SU-DHL-6 (cell line): ENCODE data around the gene ITGAL.
A peak's percentile ranks its signal among the peaks of the same experiment; 100 is the strongest.

Source experiments
- H2AFZ ChIP-seq: fragments of 200-600 bp; sonication (generic); 2 replicates; pipeline ENCODE4 v1.6.1; 2014; ENCODE audit warnings: low read depth, mild to moderate bottlenecking, moderate library complexity, mixed read lengths, antibody characterized with exemption, low read length; ENCODE audit not compliant: severe bottlenecking
- H3F3A ChIP-seq: fragments of 200-600 bp; shearing (Covaris generic); 2 replicates; pipeline ENCODE4 v1.6.0; 2016; ENCODE audit warnings: antibody characterized with exemption, mild to moderate bottlenecking; ENCODE audit not compliant: insufficient read depth
- H3K27ac ChIP-seq: fragments of 200-600 bp; sonication (generic); 2 replicates; pipeline ENCODE4 v1.5.1; 2016; ENCODE audit warnings: low read depth, mild to moderate bottlenecking, low read length, moderate library complexity, mixed read lengths
- H3K27me3 ChIP-seq: fragments of 200-600 bp; sonication (generic), shearing (Covaris generic); 2 replicates; pipeline ENCODE4 v1.6.0; 2014; ENCODE audit warnings: mild to moderate bottlenecking, low read length
- H3K36me3 ChIP-seq: fragments of 200-600 bp; sonication (generic); 2 replicates; pipeline ENCODE4 v1.6.1; 2014; ENCODE audit warnings: mild to moderate bottlenecking, low read length, mixed read lengths
- H3K4me2 ChIP-seq: fragments of 300-600, 200-600 bp; shearing (Covaris generic), sonication (generic); 2 replicates; pipeline ENCODE4 v1.6.0; 2014; ENCODE audit warnings: low read length, low read depth, mild to moderate bottlenecking; ENCODE audit not compliant: poor library complexity, severe bottlenecking
- H3K4me3 ChIP-seq: fragments of 200-600 bp; sonication (generic); 2 replicates; pipeline ENCODE4 v1.5.1; 2014; ENCODE audit warnings: antibody characterized with exemption, low read length, mild to moderate bottlenecking, mixed read lengths; ENCODE audit not compliant: insufficient read depth, poor library complexity, severe bottlenecking
- H3K79me2 ChIP-seq: fragments of 200-600 bp; sonication (generic); 2 replicates; pipeline ENCODE4 v1.6.1; 2014; ENCODE audit warnings: mild to moderate bottlenecking, low read length, moderate library complexity; ENCODE audit not compliant: insufficient read depth
- H3K9ac ChIP-seq: fragments of 200-600 bp; sonication (generic); 2 replicates; pipeline ENCODE4 v1.7.0; 2014; ENCODE audit warnings: mild to moderate bottlenecking, low read length
- H3K9me2 ChIP-seq: fragments of 200-600 bp; sonication (generic); replicated peaks from 2 replicates; pipeline ENCODE4 v1.6.1; 2014; ENCODE audit warnings: low read length; ENCODE audit not compliant: insufficient read depth
- H3K9me3 ChIP-seq: fragments of 200-600 bp; sonication (generic); 2 replicates; pipeline ENCODE4 v1.6.1; 2014; ENCODE audit warnings: low read length, mixed read lengths; ENCODE audit not compliant: insufficient read depth
- H4K20me1 ChIP-seq: fragments of 200-600 bp; sonication (generic); 2 replicates; pipeline ENCODE4 v1.6.1; 2014; ENCODE audit warnings: low read depth, mild to moderate bottlenecking, antibody characterized with exemption, low read length, moderate library complexity, mixed read lengths
- EZH2phosphoT487 ChIP-seq: fragments of 200-600 bp; sonication (generic), shearing (Covaris generic); conservative IDR thresholded peaks from 2 replicates; pipeline ENCODE4 v1.6.1; 2018; ENCODE audit warnings: mild to moderate bottlenecking, antibody characterized with exemption, low read length, moderate library complexity, mixed read lengths
- TF ChIP-seq, protein P1 (sequence below): fragments of 200-600 bp; sonication (generic); IDR thresholded peaks from one replicate; pipeline ENCODE4 v1.5.1; 2017; ENCODE audit warnings: antibody characterized with exemption, mild to moderate bottlenecking, low read length, moderate library complexity; ENCODE audit not compliant: insufficient read depth, poor library complexity, severe bottlenecking

The ITGAL gene

DNA sequence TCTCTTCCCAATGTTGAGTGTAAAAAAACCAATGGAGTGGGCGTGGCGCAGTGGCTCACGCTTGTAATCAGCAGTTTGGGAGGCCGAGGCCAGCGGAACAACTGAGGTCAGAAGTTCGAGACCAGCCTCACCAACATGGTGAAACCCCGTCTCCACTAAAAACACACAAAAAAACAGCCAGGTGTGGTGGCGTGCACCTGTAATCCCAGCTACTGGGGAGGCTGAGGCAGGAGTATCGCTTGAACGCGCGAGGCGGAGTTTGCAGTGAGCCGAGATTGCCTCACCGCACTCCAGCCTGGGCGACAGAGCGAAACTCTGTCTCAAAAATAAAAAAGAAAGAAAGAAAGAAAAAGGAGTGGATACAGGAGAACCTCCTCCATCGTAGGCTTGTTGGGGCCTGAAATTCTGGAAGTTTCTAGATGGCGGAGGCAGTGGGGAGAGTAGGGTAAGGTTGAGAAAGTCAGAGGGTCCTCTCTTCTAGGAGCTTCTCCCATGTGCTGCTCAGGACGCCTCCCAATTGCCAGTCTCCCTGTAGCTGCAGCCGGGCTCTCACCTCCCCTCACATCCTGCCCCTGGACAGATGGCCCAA is 86.3 kb downstream of the ITGAL start:
- H3K27me3 ChIP-seq: no peaks in the 10 kb centered on the region
- peak overlapping the region; percentile 74 for H3K27ac ChIP-seq
- no peaks in the 10 kb centered on the region for H3K9me2 ChIP-seq
- peak overlapping the region; percentile 76 for H3K4me2 ChIP-seq
- no peak for TF ChIP-seq EZH2phosphoT487
- TF ChIP-seq, protein P1, sequence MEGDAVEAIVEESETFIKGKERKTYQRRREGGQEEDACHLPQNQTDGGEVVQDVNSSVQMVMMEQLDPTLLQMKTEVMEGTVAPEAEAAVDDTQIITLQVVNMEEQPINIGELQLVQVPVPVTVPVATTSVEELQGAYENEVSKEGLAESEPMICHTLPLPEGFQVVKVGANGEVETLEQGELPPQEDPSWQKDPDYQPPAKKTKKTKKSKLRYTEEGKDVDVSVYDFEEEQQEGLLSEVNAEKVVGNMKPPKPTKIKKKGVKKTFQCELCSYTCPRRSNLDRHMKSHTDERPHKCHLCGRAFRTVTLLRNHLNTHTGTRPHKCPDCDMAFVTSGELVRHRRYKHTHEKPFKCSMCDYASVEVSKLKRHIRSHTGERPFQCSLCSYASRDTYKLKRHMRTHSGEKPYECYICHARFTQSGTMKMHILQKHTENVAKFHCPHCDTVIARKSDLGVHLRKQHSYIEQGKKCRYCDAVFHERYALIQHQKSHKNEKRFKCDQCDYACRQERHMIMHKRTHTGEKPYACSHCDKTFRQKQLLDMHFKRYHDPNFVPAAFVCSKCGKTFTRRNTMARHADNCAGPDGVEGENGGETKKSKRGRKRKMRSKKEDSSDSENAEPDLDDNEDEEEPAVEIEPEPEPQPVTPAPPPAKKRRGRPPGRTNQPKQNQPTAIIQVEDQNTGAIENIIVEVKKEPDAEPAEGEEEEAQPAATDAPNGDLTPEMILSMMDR: no peak
- no peaks in the 10 kb centered on the region for H3K36me3 ChIP-seq
- H3F3A ChIP-seq: peaks cover 5% of the 10 kb centered on the region; the same call in 1 of the 2 replicates
- peaks cover 15% of the 10 kb centered on the region; the same call in 1 of the 2 replicates for H3K79me2 ChIP-seq
- H2AFZ ChIP-seq: peak overlapping the region; percentile 88
- peak overlapping the region; percentile 93 for H3K9ac ChIP-seq
- no peaks in the 10 kb centered on the region for H3K9me3 ChIP-seq
- no peak overlapping the region for H3K4me3 ChIP-seq
- no peaks in the 10 kb centered on the region for H4K20me1 ChIP-seq

DNA sequence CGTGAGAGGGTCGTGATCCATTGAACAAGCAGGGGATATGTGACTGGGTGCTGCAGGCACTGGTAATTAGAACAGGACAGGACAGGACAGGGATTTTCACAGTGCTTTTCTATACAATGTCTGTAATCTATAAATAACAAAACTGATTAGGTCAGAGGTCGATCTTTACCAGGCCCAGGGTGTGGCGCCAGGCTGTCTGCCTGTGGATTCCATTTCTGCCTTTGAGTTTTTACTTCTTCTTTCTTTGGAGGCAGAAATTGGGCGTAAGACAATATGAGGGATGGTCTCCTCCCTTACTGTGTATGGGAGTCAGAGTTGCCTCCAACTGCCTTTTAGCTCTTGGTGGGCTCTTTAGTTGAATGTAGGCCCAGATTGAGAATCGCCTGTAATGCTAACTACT is 87.1 kb downstream of the ITGAL start:
- Histone ChIP-seq H3K27ac (no peak overlapping the region), H3K4me2 (no peak overlapping the region), H4K20me1 (no peaks in the 10 kb centered on the region), H3K9me2 (no peaks in the 10 kb centered on the region), H3K27me3 (no peaks in the 10 kb centered on the region), H3K9ac (no peak overlapping the region), H3K4me3 (no peak overlapping the region), H2AFZ (no peak overlapping the region), H3K79me2 (peaks cover 15% of the 10 kb centered on the region; the same call in 1 of the 2 replicates), H3K36me3 (no peaks in the 10 kb centered on the region), H3F3A (peaks cover 5% of the 10 kb centered on the region; the same call in 1 of the 2 replicates), H3K9me3 (no peaks in the 10 kb centered on the region)
- no peak for TF ChIP-seq EZH2phosphoT487
- TF ChIP-seq, protein P1: no peak

DNA sequence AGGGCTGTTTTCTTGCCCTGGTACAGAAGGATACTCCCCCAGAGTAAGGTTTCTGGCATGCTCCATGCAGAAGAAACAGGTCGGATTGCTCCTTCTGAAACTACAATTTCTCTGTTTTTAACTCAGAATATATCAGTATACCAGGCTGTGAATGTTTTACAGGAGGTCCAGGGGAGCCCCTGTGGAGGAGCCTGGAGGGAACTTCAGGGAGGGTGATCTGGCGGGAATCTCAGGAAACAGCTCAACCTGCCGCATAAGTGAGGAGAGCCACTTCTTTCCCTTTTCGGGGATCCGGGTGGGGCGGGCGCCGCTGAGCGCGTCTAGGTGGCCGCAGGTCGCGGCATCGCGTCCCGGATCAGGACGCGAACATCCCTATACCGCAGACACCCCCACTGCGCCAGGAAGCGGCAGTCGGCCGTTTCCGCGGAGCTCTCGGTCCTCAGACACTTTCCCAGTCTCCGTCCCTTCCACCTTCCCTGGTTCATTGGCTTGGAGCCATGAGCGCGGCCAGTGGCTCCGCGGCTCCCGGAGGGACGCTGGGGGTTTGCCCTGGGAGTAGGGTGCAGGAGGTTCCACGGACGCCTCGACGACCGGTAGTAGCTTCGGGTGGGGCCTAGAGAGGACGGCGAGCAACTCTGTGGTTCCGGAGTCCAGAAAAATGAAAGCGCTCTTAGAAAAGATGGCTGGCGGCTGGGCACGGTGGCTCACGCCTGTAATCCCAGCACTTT is 88.7 kb downstream of the ITGAL start:
- H3K36me3 ChIP-seq: no peaks in the 10 kb centered on the region
- no peak overlapping the region for H3K9ac ChIP-seq
- no peak overlapping the region for H3K4me2 ChIP-seq
- no peaks in the 10 kb centered on the region for H4K20me1 ChIP-seq
- no peak for TF ChIP-seq EZH2phosphoT487
- TF ChIP-seq, protein P1: no peak
- H3K4me3 ChIP-seq: no peak overlapping the region
- no peaks in the 10 kb centered on the region for H3K9me2 ChIP-seq
- H3K27me3 ChIP-seq: no peaks in the 10 kb centered on the region
- H3F3A ChIP-seq: peaks cover 5% of the 10 kb centered on the region; the same call in 1 of the 2 replicates
- peaks cover 9% of the 10 kb centered on the region; the same call in 1 of the 2 replicates for H3K79me2 ChIP-seq
- no peaks in the 10 kb centered on the region for H3K9me3 ChIP-seq
- H3K27ac ChIP-seq: no peak overlapping the region
- no peak overlapping the region for H2AFZ ChIP-seq
